Activated T-cell treated with anti-CD3 and anti-CD28 coated beads for 48 hours (primary cell): ENCODE results near the gene KRT78.
"Not testable (repeated sequence)": the region's sequence is repeated elsewhere in the genome, so short reads cannot be mapped to it uniquely, and the experiment has no call there.

ENCODE experiments used
- DNase-seq: peaks from one replicate; pipeline ENCODE4 v3.0.0-alpha.2; 2020; ENCODE audit warnings: low read depth

The KRT78 gene

DNA sequence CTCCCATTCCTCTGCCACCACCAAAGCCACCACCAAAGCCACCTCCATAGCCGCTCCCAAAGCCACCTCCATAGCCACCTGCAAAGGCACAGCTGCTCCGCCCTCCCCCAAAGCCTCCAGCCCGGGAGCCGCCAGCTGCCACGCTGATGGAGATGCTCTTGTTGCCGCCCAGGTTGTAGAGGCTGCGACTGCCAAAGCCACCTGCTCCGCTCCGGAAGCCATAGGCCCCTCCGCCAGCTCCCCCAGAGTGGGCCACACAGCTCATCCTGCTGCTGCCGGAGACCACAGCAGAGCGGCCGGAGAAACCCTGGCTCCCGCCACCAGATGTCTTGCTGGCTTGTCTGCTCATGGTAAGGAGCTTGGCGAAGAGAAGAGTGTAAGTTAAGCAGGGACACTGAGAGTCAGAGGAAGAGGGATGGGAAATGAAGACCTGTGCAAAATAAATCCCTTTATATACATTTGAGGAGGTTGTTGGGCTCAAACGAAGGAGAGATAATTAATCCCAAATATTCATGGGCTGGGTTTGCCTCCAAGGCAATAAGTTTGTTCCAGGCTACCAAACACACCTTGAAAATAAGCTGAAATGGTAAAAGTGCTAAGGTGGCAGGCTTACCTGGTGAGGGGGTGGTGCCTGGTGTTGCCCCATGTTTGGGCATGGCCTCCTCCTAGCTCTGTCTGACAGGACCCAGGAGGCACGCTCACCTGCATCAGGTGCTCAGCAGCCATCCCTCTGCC lies 52.9 kb downstream of the KRT78 start, which contains the start of gene KRT3:
Gene KRT3, minus strand, starts transcription at position 424 of the 735 bp plus-strand sequence. Its CDS starts 75 bp downstream, at position 349.
- DNase-seq = no peak

DNA sequence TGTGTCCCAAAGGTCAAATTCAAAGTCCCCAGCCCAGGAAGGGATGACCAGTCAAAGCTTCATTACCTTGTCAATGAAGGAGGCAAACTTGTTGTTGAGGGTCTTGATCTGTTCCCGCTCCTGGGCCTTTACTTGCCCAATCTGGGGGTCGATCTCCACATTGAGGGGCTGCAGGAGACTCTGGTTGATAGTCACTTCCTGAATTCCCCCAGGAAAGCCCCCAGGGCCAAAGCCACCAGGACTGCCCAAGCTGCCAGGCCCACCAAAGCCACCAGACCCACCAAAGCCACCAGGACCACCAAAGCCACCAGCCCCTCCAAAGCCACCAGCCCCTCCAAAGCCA lies 53.5 kb downstream of the KRT78 start:
- not testable (repeated sequence) for DNase-seq

DNA sequence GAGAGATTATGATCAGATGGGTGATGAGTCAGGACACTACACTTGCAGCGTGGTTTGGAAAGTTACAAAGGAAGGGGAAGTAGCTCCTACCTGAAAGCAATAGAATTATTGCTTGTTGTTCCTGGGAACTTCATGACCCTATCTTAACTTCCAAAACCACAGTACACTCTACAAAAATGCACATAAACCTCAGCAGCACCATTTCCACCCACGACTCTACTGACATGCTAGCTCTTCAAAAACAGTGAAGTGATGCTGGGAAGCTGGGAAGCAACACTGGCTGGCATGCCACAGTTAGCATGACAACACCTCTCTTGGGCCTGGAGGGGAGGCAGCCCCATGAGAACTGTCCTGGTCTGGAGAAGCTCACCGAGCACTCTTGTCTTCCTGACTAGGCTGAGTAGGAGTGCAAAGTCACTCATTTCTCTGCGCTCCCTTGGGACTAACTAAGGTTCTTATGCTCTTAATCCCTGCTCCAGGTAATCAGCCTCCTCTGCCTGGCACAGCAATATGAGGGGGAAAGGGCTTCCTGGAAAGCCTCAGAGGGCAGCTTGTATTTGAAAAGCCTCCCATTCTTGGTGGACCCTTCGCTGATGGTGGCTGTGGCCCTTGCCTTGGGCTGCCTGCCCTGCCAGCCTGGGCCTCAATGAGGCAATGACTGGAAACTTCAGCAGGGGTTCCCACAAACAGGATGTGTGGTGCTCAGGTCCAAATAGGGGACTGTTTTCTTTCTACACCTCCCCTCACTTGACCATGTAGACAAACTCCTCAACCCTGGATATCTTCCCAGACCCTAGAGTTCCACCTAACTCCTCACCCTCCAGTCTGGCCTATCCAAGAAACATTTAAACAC lies 54.1 kb downstream of the KRT78 start:
- DNase-seq = no peak

DNA sequence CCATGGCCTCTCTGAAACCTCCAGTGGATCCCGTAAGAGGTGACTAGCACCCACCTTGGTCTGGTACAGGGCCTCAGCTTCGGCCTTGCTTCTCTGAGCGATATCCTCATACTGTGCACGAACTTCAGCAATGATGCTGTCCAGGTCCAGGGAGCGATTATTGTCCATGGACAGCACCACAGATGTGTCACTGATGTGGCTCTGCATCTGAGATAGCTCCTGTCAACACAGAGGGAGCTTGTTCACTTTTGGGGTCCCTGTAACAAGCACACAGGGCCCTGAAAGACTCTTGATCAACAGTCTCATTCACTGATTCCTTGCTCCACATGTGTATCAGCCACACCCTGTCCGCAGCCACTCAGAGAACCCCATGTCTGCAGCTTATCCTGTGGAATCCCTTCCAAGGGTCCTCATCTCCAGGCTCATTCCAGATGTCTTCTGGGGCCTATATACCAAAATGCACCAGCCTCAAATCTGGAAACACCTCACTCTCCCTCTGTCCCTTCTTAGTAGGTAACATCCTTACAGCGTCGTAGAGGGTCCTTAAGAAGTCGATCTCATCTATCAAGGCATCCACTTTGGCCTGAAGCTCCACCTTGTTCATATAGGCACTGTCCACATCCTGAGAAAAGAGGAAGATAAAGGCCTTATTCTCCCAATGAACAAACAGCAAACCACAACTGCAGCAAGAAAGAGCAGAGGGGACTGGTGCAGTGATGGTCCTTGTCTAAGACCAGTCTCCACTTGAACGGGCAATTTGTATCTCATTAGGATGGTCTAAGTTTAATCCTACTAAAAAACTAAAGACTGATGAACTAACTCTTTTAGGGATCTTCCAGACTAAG lies 56.4 kb downstream of the KRT78 start:
- DNase-seq = no peak

DNA sequence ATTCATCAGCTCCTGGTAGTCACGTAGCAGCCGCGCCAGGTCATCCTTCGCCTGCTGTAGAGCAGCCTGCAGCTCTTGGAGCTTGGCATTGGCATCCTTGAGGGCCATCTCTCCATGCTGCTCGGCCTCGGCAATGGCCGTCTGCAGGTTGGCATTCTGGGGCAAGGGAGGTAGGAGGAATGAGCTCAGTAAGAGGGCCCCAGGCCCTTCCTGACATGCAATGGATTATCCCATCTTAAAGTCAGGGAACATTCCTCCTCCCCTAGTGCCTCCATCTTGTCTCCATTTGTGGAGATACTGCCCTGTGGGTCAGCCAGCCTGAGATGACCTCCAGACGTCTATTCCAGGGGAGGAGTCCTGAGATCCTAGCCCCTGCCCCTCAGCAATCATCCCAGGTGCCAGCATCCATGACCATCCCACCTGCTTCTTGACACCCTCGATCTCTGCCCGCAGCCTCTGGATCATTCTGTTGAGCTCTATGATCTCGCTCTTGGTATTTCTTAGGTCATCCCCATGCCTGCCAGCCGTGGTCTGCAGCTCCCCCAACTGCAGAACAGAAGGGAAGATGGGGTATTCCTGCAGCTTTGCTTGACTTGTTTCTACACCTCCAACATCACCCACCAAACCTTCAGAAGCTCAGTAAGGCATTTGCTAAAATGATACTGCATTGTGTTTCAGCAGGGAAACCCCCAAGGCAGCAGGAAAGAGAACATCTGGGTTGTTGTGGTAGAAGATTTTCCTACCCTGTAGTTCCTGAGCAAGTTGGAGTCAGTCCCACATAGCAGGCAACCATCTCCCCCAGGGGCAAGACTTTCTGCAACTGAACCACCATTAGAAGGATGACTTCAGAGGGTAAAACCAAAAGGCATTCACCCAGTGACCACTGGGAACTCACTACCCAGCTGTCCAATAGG lies 57.3 kb downstream of the KRT78 start:
- no peak for DNase-seq

DNA sequence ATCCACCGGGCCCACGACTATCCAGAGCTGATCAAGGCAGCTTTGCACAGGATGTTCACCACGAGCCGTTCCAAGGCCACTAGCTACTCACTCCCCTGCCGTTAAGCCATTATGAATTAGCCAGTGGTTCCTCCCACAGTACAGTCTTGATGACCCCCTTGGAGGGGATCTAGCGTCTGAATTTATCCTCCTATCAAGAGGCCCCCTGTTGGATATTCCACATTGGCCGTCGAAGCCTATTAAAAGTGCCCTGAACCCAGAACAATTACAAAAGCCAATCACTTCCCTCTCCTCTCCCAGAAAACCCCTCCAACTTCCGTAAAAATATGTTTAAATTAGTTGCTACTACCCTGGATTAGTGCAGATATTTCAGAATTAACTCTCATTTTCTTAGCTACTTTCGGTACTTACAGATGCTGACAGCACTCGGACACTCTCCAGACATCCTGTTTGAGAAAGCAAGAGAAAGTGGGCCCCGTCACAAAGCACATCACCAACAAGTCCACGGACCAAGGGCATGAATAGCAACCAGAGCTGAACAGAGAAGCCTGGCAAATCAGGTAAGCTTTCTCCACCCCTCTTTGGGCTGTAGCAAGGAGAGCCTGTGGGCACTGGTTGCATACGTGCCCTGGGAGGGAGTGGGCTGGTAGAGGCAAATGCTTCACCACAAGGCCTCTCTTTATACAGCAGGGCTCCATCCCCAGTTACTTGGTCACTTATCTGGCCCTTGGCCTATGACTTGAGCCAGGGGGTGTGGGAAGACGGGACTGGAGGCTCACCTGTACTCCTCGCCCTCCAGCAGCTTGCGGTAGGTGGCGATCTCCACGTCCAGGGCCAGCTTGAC lies 58.1 kb downstream of the KRT78 start:
- no peak for DNase-seq

DNA sequence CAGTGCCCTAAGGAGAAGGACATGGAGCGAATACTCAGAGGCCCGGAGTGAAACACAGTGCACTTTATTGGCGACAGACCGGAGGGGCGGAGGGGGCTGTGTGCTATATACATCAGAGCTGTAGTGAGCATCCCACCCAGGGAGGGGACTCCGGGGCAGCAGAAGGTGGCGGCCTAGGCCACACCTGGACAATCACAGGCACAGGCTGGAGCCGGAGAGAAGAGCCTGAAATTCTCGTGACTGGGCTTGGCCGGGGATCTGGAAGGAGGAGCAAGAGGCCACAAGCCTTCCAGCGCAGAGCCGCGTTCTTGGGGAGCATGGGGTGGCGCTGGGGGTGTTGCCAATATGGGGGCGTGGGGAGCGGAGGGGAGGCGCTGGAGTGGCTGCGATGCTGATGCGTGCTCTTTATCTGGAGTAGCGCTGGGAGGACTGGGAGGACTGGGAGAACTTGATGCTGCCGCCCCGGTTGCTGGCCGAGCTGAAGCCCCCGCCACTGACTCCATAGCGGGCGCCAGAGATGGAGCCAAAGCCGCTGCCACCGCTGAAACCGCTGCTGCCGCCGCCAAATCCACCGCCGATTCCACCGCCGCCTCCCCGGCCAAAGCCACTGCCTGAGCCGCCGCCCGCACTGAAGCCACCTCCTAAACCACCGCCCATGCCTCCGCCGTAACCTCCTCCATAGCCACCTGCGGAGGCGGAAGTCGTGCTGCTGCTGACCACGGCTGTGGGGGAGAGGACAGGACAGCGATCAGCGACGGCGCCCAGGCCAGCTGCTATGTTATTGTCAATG lies 59.0 kb downstream of the KRT78 start:
- no peak for DNase-seq

DNA sequence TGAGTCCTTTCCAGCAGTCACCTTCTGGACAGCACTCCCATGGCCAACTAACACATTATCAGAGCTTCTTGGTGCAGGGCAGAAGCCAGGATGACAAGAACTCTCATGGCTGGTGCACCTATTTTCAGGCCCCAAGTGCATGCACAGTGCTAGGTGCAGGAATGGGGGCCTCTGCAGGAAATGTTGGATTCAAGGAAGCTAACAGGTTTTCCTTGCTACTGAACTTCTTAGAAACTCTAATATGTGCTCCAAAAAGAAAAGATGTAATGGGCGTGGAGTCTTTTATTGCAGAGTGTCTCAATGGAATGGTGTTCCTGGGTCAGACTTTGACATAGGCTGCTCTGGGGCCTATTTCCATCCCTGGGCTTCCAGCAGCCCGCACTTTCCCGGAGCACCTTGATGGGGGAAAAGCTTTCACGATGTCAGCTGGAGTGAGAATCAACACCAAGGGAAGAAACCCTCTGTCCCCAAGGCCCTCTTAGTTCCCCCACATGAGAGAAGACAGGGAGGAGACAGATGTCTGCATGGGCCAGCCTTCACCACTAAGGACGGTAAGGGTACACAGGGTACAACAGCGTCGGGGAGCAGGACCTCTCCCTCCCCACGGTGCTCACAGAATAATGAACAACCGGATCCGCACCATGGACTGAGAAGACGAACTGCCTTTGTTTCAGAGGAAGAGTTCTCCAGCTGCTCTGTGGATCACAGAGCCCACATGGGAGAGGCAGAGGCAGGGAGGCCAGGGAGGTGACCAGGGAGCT lies 59.7 kb downstream of the KRT78 start:
- no peak for DNase-seq

DNA sequence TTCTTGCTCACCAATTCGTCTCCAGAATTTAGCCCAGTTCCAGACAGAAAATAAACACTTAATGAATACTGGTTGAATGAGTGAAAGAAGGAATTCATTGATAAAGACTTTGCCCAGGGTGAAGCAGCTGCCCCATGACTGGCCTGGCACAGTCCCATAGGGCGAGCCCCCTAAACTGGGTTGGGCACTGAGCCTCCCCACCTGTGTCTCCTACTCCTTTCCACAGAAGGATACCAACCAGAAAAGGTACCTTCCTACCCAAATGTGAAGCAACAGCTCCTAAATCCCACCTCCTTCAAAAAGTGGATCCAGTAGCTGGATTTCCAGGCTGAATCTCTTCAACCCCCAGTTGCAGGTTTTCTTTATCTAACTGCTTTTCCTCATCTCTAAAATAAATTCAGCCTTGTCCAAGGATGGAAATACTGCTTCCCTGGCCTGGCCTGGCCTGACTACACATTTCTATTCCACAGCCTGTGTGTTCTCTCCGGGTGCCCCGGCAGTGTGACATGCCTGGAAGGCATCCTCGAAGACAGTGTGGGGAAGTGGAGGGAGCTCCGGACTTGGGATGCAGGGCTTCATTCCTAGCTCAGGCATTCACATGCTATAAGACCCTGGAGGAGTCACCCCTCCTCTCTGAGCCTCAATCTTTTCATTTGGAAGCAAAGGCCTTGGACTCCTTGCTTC lies 60.5 kb downstream of the KRT78 start:
- no peak for DNase-seq
